Left lobe of liver (tissue), 2 donors: ENCODE data around the gene KIF3A. TPM values are rescaled to one million over a fixed set of nuclear protein-coding genes. Genes with fewer than 3 reads are reported as not detected.

ENCODE experiments used
- ATAC-seq: fragments of 200-7000 bp; cut with Tn5 transposase; one replicate; pipeline ENCODE4 v1.9.1; 2020; ENCODE audit warnings: mild to moderate bottlenecking, moderate library complexity
- DNase-seq: peaks from one replicate; pipeline ENCODE4 v3.0.0-alpha.2; 2020; ENCODE audit warnings: low spot score
- total RNA-seq: library from RNA; stranded (reverse); gene quantifications from one replicate; pipeline ENCODE4 v1.2.1, GENCODE V29; 2021
- donor health status: DM: no; HTN: no; CAD: no; lungs with moderate emphysema.
- donor health status: DM: no; HTN: yes; CAD: no.

Gene KIF3A
- total RNA-seq, 1 donor from 2014 or later, result 1.5 TPM

GRCh38 chr5:132646583-132647266, 90.6 kb downstream of the KIF3A start:
- no peak for ATAC-seq
- DNase-seq, result no peak

GRCh38 chr5:132644177-132644576, 93.2 kb downstream of the KIF3A start:
- no peak for DNase-seq
- no peak for ATAC-seq

Other genes starting within 250 kb of the KIF3A start
- gene IRF1, start 246.8 kb downstream of the KIF3A start, total RNA-seq, result 24.8 TPM
- not detected for gene IL5, start 194.0 kb downstream of the KIF3A start, total RNA-seq
- 14.5 TPM for gene RAD50, start 180.6 kb downstream of the KIF3A start, total RNA-seq
- not detected for gene IL13, start 79.4 kb downstream of the KIF3A start, total RNA-seq
- gene IL4, start 63.6 kb downstream of the KIF3A start, total RNA-seq, result not detected
- not detected for gene CCNI2, start 9.9 kb upstream of the KIF3A start, total RNA-seq
- 12.2 TPM for gene SEPTIN8, start 39.7 kb upstream of the KIF3A start, total RNA-seq
- 1.7 TPM for gene SOWAHA, start 75.8 kb upstream of the KIF3A start, total RNA-seq
- gene SHROOM1, start 93.1 kb upstream of the KIF3A start, total RNA-seq, result 41.3 TPM
- 0.15 TPM for gene GDF9, start 128.9 kb upstream of the KIF3A start, total RNA-seq
- 727 TPM for gene UQCRQ, start 129.1 kb upstream of the KIF3A start, total RNA-seq
- 168 TPM for gene LEAP2, start 136.1 kb upstream of the KIF3A start, total RNA-seq
- gene AFF4, start 226.1 kb upstream of the KIF3A start, total RNA-seq, result 17.4 TPM